Measurements from ENCODE around the gene CENPV.

- no peak for TF ChIP-seq CTCF (IDR thresholded peaks at IDR 0.05)
- TF ChIP-seq POLR2A (IDR thresholded peaks at IDR 0.05) = no peak
These were observed 1.3 kb upstream of the CENPV start for GRCh38 chr17:16354585-16354984.
